Ovary (tissue), 9 donors: ENCODE results near the gene CHP1. TPM values are rescaled to one million over a fixed set of nuclear protein-coding genes. Genes with fewer than 3 reads are reported as not detected.

Source experiments
- DNase-seq, 5 donors: peaks; one replicate each; pipeline ENCODE4 v3.0.0-alpha.2; 2019 to 2020
- H3K27ac ChIP-seq, 2 donors: fragments of 200-600 bp; one replicate each; pipeline versions ENCODE4 v1.5.1 to v1.8.0; 2019 to 2022
- H3K27me3 ChIP-seq: fragments of 200-600 bp; one replicate; pipeline ENCODE4 v1.8.0; 2022
- H3K36me3 ChIP-seq: fragments of 200-600 bp; sonication (generic); one replicate; pipeline ENCODE4 v1.5.1; 2019
- H3K4me1 ChIP-seq: one replicate; pipeline ENCODE4 v1.8.1; 2013; ENCODE audit warnings: mild to moderate bottlenecking, moderate library complexity; ENCODE audit not compliant: insufficient read depth
- H3K4me3 ChIP-seq: fragments of 200-600 bp; sonication (generic); one replicate; pipeline ENCODE4 v1.5.1; 2017
- H3K9me3 ChIP-seq, 2 donors: fragments of 200-600 bp in 1 of 2; sonication (generic) in 1 of 2; one replicate each; pipeline versions ENCODE4 v1.5.1 to v1.8.1; 2013 to 2019; ENCODE audit warnings: mild to moderate bottlenecking in 1 of 2, moderate library complexity in 1 of 2
- EP300 ChIP-seq: sonication (generic); formaldehyde crosslinking; IDR thresholded peaks from one replicate; pipeline ENCODE4 v1.6.1; 2017; ENCODE audit warnings: antibody characterized with exemption
- POLR2A ChIP-seq: fragments of 450-650 bp; IDR thresholded peaks from one replicate; pipeline ENCODE4 v1.6.1; 2017; ENCODE audit warnings: antibody characterized with exemption, mild to moderate bottlenecking, moderate library complexity
- WGBS, 3 donors: extraction: QIAGEN DNeasy Blood & Tissue Kit in 1 of 3; methylation state at CpG; one replicate each; pipeline versions ENCODE4 v1.1.5 to v1.1.7; 2013 to 2017; 5-methylcytosine and 5-hydroxymethylcytosine counted together
- intact Hi-C, 4 donors: fragments of 100-400 bp; cut with DNase I; formaldehyde crosslinking; loops; one replicate each; pipeline versions ENCODE4 v1.11.0 to v1.15.1; 2022 to 2023
- polyA plus RNA-seq, 2 donors: library from polyadenylated mRNA; stranded (reverse); fragments of 200-250 nt in 1 of 2; fragments of 350-450 nt in 1 of 2; fragmentation: Illumina TruSeq in 1 of 2; extraction: RNeasy Lipid Tissue Mini Kit (QIAGEN cat#74804) in 1 of 2; gene quantifications; one replicate each; pipeline ENCODE4 v1.2.3, GENCODE V29; 2013 to 2014
- total RNA-seq, 7 donors: library from RNA; depleted of rRNA in 2 of 7; stranded (reverse); fragments of >200 nt in 2 of 7; fragmentation: NEBNext Ultra II Directional in 3 of 7; extraction: Animal tissue kit (Norgen Biotek cat#: 25700) in 3 of 7; gene quantifications; one replicate each; pipeline versions ENCODE4 v1.1.0 to v1.2.4, GENCODE V29; 2016 to 2023
- TF ChIP-seq, protein P1 (sequence below), 3 donors: fragments of 450-650 bp in 2 of 3; fragments of 200-600 bp in 1 of 3; IDR thresholded peaks; one replicate each; pipeline versions ENCODE4 v1.5.1 to v1.8.0; 2016 to 2022; ENCODE audit warnings: antibody characterized with exemption in 3 of 3, mild to moderate bottlenecking in 1 of 3
- donor health status: DM: no; HTN: no; CAD: no; lungs with moderate emphysema.
- donor health status: DM: no; HTN: no; CAD: no.
- donor health status: Bipolar disorder and iron deficiency.
- donor health status: DM: yes; HTN: yes; CAD: no.
- donor health status: DM: no; HTN: no; CAD: no.
- donor health status: DM: yes; HTN: yes; CAD: no.

Gene CHP1
- total and polyA plus RNA-seq, 9 donors = 24.8 to 84.6 (median 59.5) TPM

GRCh38 chr15:41269887-41270286, 38.8 kb downstream of the CHP1 start:
- TF ChIP-seq POLR2A = no peak
- TF ChIP-seq, protein P1, sequence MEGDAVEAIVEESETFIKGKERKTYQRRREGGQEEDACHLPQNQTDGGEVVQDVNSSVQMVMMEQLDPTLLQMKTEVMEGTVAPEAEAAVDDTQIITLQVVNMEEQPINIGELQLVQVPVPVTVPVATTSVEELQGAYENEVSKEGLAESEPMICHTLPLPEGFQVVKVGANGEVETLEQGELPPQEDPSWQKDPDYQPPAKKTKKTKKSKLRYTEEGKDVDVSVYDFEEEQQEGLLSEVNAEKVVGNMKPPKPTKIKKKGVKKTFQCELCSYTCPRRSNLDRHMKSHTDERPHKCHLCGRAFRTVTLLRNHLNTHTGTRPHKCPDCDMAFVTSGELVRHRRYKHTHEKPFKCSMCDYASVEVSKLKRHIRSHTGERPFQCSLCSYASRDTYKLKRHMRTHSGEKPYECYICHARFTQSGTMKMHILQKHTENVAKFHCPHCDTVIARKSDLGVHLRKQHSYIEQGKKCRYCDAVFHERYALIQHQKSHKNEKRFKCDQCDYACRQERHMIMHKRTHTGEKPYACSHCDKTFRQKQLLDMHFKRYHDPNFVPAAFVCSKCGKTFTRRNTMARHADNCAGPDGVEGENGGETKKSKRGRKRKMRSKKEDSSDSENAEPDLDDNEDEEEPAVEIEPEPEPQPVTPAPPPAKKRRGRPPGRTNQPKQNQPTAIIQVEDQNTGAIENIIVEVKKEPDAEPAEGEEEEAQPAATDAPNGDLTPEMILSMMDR (IDR thresholded peaks at IDR 0.05) = no peak
- no peak for TF ChIP-seq EP300
- no peaks in the 10 kb centered on the region for H3K36me3 ChIP-seq
- no peaks in the 10 kb centered on the region for H3K9me3 ChIP-seq
- 90 to 94% (median 94%) methylated on average over 2 of the region's 2 CpGs for WGBS, 3 donors
- no peaks in the 10 kb centered on the region for H3K4me1 ChIP-seq
- DNase-seq = no peak
- no peak overlapping the region for H3K27ac ChIP-seq
- H3K27me3 ChIP-seq = no peaks in the 10 kb centered on the region
- intact Hi-C loops = no loop called here
- no peak overlapping the region for H3K4me3 ChIP-seq

- Histone ChIP-seq H3K4me3 (no peak overlapping the region), H3K27ac (no peak overlapping the region), H3K9me3 (no peaks in the 10 kb centered on the region), H3K36me3 (no peaks in the 10 kb centered on the region), H3K4me1 (no peaks in the 10 kb centered on the region), H3K27me3 (no peaks in the 10 kb centered on the region)
- TF ChIP-seq, protein P1 (IDR thresholded peaks at IDR 0.05) = no peak
- TF ChIP-seq POLR2A (no peak), EP300 (no peak)
- DNase-seq = no peak
- intact Hi-C loops = no loop called here
Observed at GRCh38 chr15:41276831-41277230, 45.8 kb downstream of the CHP1 start.

DNA sequence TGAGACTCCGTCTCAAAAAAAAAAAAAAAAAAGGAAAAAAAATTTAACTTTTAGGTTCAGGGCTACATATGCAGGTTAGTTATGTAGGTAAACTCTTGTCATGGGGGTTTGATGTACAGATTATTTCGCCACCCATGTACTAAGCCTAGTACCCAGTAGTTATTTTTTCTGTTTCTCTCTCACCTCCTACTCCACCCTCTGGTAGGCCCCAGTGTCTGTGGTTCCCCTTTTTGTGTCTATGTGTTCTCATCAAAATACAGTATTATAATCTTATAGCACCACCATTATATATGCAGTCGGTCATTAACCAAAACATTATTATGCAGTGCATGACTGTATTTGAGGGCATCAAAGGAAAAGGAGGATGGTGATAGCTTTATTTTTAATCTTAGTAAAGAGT, 47.3 kb downstream of the CHP1 start:
- H3K27me3 ChIP-seq = no peaks in the 10 kb centered on the region
- H3K27ac ChIP-seq = no peak overlapping the region
- 95 to 96% (median 96%) methylated on average over 3 of the region's 3 CpGs for WGBS, 3 donors
- peaks cover 2% of the 10 kb centered on the region for H3K4me1 ChIP-seq
- H3K4me3 ChIP-seq = no peak overlapping the region
- TF ChIP-seq EP300 (no peak), POLR2A (no peak)
- TF ChIP-seq, protein P1 (IDR thresholded peaks at IDR 0.05) = no peak
- H3K9me3 ChIP-seq = no peaks in the 10 kb centered on the region
- DNase-seq = no peak
- intact Hi-C loops = no loop called here
- no peaks in the 10 kb centered on the region for H3K36me3 ChIP-seq

GRCh38 chr15:41279535-41280283, 48.6 kb downstream of the CHP1 start:
- H3K27me3 ChIP-seq = no peaks in the 10 kb centered on the region
- 82 to 91% (median 87%) methylated on average over 1 of the region's 1 CpG for WGBS, 3 donors
- DNase-seq = no peak
- H3K27ac ChIP-seq = no peak overlapping the region
- H3K4me3 ChIP-seq = no peak overlapping the region
- intact Hi-C loops = no loop called here
- H3K36me3 ChIP-seq = no peaks in the 10 kb centered on the region
- TF ChIP-seq, protein P1 (IDR thresholded peaks at IDR 0.05) = no peak
- no peak for TF ChIP-seq EP300
- TF ChIP-seq POLR2A = no peak
- H3K4me1 ChIP-seq = peaks cover 2% of the 10 kb centered on the region
- H3K9me3 ChIP-seq = no peaks in the 10 kb centered on the region
